ENCODE measurements around the gene CERKL. TPM values are rescaled to one million over a fixed set of nuclear protein-coding genes. Genes with fewer than 3 reads are reported as not detected.

The CERKL gene
- polyA plus RNA-seq, 3 donors, result 15.2 to 20.1 (median 15.7) TPM

DNA sequence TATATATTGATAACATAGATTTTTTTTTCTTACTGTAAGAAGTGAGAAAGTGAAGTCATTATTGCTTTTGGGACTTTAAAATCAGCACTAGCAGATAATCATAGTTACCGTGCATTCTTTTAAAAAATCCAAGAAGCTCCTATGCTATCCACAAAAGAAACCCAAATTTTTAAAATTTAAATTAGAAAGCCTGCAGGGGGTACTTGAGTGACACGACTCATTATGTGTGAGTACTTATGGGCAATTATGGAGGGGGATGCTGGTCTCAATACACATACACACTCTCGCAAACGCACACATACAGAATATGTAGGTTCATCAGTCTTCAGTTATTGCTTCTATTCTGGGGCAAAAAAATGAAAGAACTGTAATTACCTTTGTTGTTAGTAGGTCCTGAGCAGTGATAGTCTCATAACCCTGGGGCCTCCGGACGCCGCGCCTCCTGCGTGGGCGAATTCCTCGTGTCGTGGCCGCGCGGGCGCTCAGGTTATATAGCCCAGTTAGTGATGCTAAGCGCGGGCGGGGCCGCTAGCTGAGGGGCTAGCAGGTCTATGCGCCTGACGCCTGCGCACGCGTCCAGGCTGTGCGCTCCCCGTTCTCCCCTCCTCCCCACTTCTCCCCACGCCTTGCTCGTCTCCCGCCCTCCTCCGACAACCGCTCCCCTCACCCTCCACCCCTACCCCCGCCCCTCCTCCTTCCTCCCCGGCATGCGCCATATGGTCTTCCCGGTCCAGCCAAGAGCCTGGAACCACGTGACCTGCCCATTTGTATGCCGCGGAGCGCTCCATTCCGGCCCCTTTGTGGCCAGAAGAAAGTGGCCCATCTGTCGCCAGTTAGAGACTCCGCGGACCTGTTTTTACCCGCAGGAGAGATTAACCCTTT, 23.4 kb upstream of the CERKL start, which contains the start of gene NEUROD1:
NEUROD1 (minus strand) TSS at position 463 of the 882 bp plus-strand sequence. CDS start 1,657 bp downstream, outside the sequence.
- DNase-seq (ENCODE audit: extremely low read depth in 1 of 11, low read depth in 9 of 11, low spot score in 4 of 11), result no peak

DNA sequence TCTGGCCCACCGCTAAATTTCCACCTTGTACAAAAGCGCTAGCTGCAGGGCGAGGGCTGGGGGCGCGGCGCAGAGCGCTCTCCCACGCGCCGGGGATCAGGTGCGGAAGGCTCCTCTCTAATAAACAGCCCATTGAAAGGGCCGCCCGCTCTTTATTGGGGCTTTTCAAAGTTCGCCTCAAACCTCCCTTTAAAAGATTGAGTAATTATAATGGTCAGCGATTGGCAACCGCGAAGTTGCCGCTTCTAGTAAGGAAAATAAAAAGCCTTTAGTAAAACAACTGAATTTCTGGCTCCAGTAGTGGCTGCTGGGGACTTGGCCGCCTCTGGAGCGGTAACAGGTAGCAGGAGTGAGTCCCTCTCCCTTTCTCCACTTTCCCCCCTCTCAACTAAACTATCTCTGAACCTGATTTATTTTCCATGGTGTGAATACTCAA, 22.7 kb upstream of the CERKL start:
- no peak for DNase-seq (ENCODE audit: extremely low read depth in 1 of 11, low read depth in 9 of 11, low spot score in 4 of 11)

DNA sequence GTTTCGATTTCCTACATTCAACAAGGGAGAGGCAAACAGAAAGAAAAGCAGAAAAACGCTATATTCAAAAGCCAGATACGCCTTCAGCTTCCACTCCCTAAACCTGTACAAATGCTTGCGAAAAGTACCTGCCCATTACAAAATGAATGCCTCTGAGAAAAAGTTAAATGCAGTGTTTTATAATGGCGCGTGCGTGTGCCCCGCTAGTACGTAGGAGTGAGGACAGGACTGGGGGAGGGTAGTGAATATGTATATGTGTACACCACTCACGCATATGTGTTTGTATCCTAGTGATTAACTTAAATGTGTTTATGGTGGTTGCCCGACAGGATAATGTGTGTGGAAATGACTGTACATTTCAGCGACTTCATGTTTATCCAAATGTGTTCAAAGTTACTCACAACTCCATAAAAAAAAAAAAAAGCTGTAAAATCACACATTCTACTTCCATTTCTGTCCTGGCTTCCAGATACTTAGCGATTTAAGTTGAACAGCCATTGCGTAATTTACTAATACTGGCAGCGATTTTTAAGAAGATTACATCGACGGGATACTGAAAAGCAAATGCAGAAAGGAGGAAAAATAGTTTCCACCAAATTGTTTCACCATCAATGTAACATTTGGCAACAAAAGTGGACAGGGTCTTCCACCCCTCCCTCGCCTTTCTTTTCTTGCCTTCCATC, 22.1 kb upstream of the CERKL start:
- DNase-seq (ENCODE audit: extremely low read depth in 1 of 11, low read depth in 9 of 11, low spot score in 4 of 11), result no peak

DNA sequence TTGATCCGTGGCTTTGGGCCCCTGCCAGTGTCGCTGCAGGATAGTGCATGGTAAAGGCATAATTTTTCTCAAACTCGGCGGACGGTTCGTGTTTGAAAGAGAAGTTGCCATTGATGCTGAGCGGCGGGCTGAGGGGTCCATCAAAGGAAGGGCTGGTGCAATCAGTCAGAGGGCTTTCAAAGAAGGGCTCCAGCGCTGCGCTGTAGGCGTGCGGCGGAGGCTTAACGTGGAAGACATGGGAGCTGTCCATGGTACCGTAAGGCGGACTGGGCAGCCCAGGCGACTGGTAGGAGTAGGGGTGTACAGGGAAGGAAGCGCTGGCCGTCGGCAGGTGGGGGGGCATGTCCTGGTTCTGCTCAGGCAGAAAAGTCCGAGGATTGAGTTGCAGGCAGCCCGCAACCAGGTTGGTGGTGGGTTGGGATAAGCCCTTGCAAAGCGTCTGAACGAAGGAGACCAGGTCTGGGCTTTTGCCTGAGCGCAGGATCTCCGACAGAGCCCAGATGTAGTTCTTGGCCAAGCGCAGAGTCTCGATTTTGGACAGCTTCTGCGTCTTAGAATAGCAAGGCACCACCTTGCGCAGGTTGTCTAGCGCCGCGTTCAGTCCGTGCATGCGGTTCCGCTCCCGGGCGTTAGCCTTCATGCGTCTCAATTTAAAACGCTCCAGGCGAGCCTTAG, 21.1 kb upstream of the CERKL start:
- DNase-seq (ENCODE audit: extremely low read depth in 1 of 11, low read depth in 9 of 11, low spot score in 4 of 11), result peak; percentile 74 to 93 (median 86)

DNA sequence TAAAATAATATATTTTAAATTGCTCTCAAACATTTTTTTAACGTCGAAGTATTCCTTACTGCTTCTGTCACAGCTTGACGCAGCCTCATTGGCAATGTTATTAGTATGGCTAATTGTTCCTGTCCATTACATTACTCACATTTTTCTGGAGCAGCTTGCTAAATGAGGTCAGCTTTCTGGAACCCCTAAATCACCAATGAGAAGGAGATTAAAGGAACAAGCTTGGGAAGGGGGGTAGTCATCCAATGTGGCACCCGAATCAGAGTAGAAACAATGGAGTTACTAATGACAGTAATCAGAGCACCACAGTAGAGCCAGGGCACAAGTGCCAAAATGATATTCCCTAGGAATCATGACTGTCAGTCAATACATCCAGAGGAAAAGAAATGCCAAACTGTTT, 18.3 kb upstream of the CERKL start:
- no peak for DNase-seq (ENCODE audit: extremely low read depth in 1 of 11, low read depth in 9 of 11, low spot score in 4 of 11)

DNA sequence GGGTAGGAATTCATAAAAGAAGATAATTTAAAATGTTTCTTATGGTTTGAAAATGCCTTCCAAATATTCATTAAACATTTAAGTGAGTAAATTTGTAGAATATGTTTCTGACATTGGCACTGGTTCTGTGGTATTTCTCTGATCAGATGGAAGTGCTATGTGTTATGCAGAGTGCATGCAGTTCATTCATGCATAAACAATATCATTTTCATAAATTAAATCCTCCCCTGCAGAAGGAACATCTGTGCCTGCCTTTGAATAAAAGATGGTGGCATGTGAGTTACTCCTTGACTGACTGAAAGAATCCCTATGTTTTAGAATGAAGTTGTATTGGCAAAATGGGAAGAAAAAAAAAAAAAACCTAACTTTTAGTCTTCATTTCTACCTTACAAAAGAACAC, 17.6 kb upstream of the CERKL start:
- DNase-seq (ENCODE audit: extremely low read depth in 1 of 11, low read depth in 9 of 11, low spot score in 4 of 11), result no peak

DNA sequence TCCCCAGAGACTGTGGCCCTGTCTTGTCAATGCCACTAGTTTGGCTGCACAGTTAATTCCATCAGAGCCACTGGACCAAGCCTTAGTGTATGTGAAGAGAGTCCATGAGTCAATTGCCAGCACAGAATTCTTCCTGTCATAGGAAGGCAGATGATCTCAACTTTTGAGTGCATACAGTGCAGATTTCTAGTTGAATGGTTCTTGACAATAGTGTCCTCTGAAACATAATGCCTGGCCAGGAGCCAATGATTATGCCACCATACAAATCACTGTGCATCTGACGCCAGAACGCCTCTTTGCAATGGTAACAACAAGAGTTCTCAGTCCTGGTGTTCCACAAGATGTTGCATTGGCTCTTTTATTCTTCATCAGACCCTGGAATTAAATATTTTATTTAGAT, 16.3 kb upstream of the CERKL start:
- DNase-seq (ENCODE audit: extremely low read depth in 1 of 11, low read depth in 9 of 11, low spot score in 4 of 11), result no peak

DNA sequence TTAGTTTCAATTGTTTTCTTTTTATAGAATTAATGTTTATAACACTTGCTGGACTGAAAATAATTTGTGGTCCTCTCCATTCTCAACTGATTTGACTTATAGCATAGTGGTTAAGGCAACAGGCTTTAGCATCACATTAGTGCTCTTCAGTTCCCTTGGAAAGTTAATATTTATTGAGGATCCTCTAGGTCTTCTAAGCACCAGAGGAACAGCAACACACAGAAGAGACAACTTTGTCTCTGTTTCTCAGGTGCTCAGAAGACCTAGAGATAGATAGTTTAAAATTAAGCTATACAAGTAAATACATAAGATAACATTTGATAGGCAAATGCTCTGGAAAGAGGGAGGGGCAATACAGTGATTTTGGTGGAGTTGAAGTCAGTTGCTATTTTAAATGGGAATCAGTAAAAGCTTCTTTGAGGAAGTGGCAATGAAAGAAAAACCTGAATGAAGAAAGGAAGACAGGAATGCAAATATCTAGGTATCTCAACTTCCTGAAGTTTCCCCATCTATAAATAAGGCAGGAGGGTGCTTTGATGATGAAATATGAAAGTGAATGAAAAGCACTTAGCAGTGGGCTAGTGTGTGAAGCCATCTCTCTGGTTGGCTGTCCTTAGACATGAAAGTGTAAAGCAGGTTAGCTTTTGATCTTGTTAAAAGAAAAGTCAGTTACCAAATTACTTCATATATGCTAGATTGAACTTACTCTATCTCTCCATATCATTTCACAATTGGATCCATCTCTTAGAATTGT, 15.5 kb upstream of the CERKL start:
- no peak for DNase-seq (ENCODE audit: extremely low read depth in 1 of 11, low read depth in 9 of 11, low spot score in 4 of 11)

DNA sequence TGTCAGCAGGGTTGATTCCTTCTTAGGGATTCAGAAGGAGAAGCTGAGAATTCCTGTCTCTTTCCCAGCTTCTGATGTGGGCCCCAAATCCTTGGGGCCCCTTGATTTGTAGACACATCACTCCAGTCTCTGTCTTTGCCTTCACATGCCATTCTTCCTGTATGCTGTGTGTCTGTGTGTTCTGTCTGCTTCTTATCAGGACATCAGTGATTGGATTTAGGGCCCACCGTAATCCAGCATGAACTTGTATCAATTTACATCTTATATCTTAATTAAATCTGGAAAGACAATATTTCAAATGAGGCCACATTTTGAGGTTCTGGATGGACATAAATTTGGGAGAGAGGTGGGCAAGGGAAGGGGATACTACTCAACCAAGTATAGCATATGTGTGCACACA, 13.7 kb upstream of the CERKL start:
- no peak for DNase-seq (ENCODE audit: extremely low read depth in 1 of 11, low read depth in 9 of 11, low spot score in 4 of 11)

DNA sequence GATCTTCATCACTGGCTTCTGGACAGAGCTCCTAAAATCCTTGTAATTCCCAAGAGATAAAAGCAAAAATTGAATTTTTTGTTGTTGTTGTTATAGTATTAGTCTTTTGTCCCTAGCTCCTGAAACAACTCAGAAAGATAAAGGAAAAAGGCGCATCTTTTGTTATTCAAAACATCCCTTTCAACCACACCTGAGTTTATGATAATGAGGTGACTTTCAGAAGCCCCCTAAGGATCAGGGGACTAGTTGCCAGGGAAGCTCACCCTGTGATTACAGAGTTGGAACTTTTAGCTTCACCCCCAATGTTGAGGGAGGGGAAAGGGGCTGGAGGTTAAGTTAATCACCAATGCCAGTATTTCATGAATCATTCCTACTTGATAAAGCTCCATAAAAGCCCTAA, 10.3 kb upstream of the CERKL start:
- DNase-seq (ENCODE audit: extremely low read depth in 1 of 11, low read depth in 9 of 11, low spot score in 4 of 11), result no peak

DNA sequence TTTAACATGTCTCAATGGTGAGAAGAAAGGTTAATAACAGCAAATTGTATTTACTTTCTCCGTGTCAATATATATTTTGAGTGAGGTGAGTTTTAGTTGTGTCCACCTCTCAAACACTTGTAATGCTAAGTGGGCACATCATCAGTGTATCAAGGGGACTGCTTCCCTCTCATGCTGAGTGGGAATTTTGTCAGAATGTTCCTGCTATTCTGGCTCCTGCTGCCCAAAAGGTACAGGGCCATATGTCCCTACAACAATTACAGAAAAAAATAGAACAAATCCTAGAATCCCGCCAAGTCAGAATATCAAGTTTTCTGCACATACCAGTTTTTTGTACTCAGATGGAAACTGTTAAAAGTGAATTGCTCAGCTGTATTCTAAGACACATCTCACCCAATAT, 5.4 kb upstream of the CERKL start:
- no peak for DNase-seq (ENCODE audit: extremely low read depth in 1 of 11, low read depth in 9 of 11, low spot score in 4 of 11)

DNA sequence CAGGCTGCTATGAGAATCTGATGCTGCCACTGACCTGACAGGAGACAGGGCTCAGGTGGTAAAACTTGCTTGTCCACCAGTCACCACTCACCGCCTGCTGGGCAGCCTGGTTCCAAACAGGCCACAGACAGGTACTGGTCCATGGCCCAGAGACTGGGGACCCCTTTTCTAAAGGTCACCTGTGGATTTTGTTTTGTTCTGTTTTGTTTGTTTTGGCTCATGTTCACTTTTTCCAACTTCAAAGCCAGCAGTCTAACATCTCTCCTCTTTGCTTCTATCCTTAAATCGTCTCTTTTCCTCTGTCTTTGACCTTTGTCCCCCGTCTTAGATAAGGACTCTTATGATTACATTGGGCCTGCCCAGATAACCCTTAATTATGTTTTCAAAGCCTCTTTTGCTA, 3.3 kb upstream of the CERKL start:
- no peak for DNase-seq (ENCODE audit: extremely low read depth in 1 of 11, low read depth in 9 of 11, low spot score in 4 of 11)

DNA sequence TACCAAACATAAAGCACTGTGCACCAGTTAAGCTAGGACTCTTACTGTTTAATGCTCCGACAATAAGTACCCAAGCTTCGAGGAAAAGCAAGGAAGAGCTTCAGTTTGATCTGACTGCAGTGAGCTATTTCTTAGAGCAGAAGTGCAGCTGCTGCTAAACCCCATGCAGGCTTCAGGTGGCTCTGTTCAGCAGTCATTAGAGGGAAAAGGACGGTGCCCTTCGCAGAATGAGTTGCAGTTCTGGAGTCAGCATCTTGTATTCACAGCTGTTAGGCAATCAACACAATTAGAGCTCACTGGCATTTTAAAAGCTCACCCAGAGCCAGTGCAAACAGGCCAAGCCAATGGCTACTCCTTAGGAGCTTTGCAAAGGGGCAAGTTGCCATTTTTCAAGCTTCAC, 1.5 kb upstream of the CERKL start:
- no peak for DNase-seq (ENCODE audit: extremely low read depth in 1 of 11, low read depth in 9 of 11, low spot score in 4 of 11)

DNA sequence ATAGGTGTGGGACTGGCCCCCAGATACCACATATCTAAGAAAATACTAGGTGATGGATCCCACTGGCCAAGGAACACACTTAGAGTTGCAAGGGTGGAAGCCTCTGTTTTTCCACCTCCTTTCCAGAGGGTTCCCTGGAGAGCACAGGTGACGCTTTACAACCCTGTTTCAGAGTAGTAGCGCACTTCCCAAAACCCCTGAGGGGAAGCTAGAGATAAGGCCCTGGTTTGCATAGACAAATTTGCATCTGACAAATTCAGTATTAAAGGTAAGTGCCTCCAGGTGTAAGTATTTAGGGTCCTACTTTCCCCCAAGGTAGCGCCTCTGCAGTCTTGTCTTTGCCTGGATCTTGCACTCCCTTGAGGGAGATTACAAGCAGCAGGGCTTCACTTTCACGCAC, 474 bp upstream of the CERKL start:
- DNase-seq (ENCODE audit: extremely low read depth in 1 of 11, low read depth in 9 of 11, low spot score in 4 of 11), result no peak

DNA sequence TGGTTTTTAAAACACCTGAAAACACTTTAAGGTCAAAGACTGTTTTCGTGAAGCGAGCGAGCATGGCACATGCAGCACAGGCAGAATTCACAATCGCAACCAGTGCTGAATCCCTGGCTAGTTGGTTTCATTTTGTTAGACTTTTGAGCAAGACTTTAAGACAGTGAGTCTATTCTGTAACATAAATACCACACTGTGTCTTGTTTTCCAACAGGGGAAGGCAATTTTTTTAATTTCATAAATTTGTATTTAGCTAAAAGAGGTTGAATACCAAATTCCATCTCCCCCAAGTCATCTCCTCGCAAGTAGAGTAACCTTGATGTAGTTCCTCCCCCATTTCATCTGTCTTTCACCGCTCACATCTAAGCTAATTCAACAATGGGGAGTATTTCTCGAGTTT, 1.4 kb downstream of the CERKL start:
- no peak for DNase-seq (ENCODE audit: extremely low read depth in 1 of 11, low read depth in 9 of 11, low spot score in 4 of 11)

DNA sequence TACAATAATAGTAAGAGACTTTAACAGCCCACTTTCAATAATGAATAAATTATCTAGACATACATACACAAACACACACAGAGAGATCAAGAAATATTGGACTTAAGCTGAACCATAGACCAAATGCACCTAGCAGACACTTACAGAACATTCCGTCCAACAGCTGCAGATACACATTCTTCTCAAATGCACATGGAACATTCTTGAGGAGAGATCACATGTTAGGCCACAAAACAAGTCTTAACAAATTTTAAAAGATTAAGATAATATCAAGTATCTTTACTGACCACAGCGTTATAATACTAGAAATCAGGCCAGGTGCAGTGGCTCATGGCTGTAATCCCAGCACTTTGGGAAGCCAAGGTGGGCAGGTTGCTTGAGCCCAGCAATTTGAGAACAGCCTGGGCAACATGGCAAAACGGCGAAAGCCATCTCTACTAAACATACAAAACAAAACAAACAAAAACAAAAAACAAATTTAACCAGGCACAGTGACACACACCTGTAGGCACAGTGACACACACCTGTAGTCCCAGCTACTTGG, 7.4 kb downstream of the CERKL start:
- no peak for DNase-seq (ENCODE audit: extremely low read depth in 1 of 11, low read depth in 9 of 11, low spot score in 4 of 11)

DNA sequence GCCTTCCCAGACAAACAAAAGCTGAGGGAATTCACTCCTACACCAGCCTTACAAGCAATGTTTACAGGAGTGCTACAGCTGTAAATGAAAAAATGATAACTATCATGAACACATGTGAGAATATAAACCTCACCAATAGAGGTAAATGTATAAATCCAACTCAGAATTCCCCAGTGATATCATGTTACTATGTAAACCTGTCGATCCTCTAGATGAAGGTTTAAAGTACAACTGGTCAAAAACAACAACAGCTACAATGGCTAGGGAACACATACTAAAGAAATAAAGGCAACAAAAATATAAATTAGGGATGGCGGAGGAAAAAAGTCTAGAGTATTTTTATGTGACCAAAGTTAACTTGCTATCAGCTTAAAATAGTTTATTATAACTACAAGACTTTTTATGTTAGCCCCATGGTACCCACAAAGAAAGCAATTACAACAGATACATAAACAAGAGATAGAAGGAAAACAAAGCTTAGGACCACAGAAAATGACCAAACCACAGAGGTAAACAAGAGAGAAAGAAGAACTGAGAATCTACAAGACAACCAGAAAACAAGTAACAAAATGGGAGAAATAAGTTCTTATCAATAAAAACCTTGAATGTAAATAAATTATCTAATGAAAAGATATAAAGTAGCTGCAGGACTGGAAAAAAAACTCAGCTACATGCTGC, 8.3 kb downstream of the CERKL start:
- no peak for DNase-seq (ENCODE audit: extremely low read depth in 1 of 11, low read depth in 9 of 11, low spot score in 4 of 11)

DNA sequence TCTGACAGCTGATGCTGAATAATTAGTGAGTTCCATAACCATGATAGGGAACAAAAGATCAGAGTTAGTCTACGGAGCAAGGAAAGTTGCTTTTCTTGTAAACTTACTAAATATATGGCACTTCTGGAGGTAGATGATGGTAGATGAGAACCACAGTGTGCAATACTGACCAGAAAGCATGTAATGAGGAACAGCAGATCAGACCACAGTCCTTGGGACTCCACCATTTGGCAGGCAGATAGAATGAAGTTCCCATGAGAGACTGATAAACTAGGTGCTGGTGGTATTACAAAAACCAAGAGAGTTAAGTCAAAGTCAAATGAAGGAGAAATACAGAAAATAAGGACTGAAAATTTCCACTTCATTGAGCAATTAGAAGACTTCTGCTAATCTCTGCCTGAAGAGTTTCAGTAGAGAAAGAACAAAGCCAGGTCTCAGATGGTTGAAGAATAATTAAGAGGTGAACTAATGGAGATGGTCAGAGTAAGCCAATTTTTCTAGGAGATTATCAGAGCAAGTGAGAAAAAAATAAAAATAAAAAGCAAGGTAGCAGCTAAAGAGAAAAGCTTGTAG, 10.4 kb downstream of the CERKL start:
- DNase-seq (ENCODE audit: extremely low read depth in 1 of 11, low read depth in 9 of 11, low spot score in 4 of 11), result no peak
